C1 segment of cervical spinal cord (tissue), 14 donors: ENCODE measurements around the gene RAPGEF4.

Source experiments
- DNase-seq, 14 donors: peaks; one replicate each; lab custom pipeline; 2025; lab: John Stamatoyannopoulos, UW

Gene RAPGEF4

GRCh38 chr2:172735582-172736423 is at the start of gene RAPGEF4:
Gene RAPGEF4, plus strand, starts transcription at chr2:172735845. Its CDS starts 139 bp downstream, at chr2:172735984.
- DNase-seq, result peak in 1 of 14 donors; percentile 64

- DNase-seq, result peak in 1 of 14 donors; percentile 90
These were observed 42.6 kb upstream of the RAPGEF4 start for GRCh38 chr2:172693037-172693436.

- peak in 1 of 14 donors; percentile 33 for DNase-seq
These were observed 41.9 kb upstream of the RAPGEF4 start for GRCh38 chr2:172693529-172694455.

- DNase-seq, result no peak
These were observed 38.3 kb upstream of the RAPGEF4 start for GRCh38 chr2:172697296-172697695.

GRCh38 chr2:172698041-172698863 is 37.4 kb upstream of the RAPGEF4 start:
- no peak for DNase-seq

- DNase-seq, result no peak
These were observed 34.4 kb upstream of the RAPGEF4 start for GRCh38 chr2:172701250-172701649.

GRCh38 chr2:172702451-172702850 is 33.2 kb upstream of the RAPGEF4 start:
- DNase-seq, result peak in 1 of 14 donors; percentile 82

- peak in 2 of 14 donors; percentile 1 to 10 for DNase-seq
These were observed 31.3 kb upstream of the RAPGEF4 start for GRCh38 chr2:172704072-172704936.

- no peak for DNase-seq
These were observed 30.3 kb upstream of the RAPGEF4 start for GRCh38 chr2:172705352-172705751.

GRCh38 chr2:172708247-172708646 is 27.4 kb upstream of the RAPGEF4 start:
- DNase-seq, result no peak

- no peak for DNase-seq
These were observed 25.9 kb upstream of the RAPGEF4 start for GRCh38 chr2:172709566-172710291.

- DNase-seq, result peak in 2 of 14 donors; percentile 0 to 41
These were observed 25.0 kb upstream of the RAPGEF4 start for GRCh38 chr2:172710584-172711047.

- DNase-seq, result no peak
These were observed 24.5 kb upstream of the RAPGEF4 start for GRCh38 chr2:172711110-172711509.

GRCh38 chr2:172712251-172712650 is 23.4 kb upstream of the RAPGEF4 start:
- no peak for DNase-seq

GRCh38 chr2:172713365-172713875 is 22.2 kb upstream of the RAPGEF4 start:
- DNase-seq, result no peak

- DNase-seq, result no peak
These were observed 13.2 kb upstream of the RAPGEF4 start for GRCh38 chr2:172722481-172722880.

GRCh38 chr2:172723286-172723685 is 12.4 kb upstream of the RAPGEF4 start:
- no peak for DNase-seq

GRCh38 chr2:172724724-172725123 is 10.9 kb upstream of the RAPGEF4 start:
- DNase-seq, result no peak

GRCh38 chr2:172725284-172725683 is 10.4 kb upstream of the RAPGEF4 start:
- no peak for DNase-seq
